ENCODE measurements around the gene EDC3.

Gene EDC3

DNA sequence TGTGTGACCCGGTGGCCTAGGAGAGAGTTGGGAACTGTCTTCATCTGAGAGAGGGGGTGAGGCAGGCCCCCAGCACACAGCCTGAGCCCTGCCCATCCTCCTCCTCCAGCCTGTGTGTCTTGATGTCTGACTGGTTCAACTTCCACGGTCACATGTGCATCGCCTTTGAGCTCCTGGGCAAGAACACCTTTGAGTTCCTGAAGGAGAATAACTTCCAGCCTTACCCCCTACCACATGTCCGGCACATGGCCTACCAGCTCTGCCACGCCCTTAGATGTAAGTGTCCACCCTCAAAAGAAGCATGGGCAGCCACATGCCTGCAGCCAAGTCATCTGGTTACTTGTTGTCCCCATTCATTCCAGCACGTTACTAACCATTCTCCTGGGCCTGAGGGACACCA, 70.1 kb downstream of the EDC3 start:
- DNase-seq (ENCODE audit: low spot score), result peak; percentile 6

GRCh38 chr15:74624020-74624602, 71.7 kb downstream of the EDC3 start:
- no peak for DNase-seq (ENCODE audit: low spot score)

GRCh38 chr15:74622758-74623157, 73.1 kb downstream of the EDC3 start:
- DNase-seq (ENCODE audit: low spot score), result no peak

GRCh38 chr15:74621936-74622335, 73.9 kb downstream of the EDC3 start:
- no peak for DNase-seq (ENCODE audit: low spot score)

DNA sequence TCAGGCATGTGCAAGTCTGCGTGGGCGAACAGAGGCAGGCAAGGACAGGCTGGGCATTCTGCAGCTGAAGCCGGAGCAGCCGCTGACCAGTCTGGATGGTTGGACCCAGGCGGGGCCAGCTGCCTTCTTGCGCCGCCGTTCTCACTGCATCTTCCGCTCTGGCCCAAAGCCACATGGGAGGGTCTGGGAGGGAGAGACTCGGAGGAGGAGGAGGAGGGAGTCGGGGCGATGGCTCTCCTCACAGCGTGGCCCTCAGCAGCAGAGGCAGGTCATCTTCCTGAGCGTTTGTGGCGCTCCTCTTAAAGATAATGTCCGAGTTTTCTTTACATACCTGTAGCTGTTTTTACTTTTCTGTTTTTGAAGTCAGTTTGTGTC, 74.3 kb downstream of the EDC3 start:
- DNase-seq (ENCODE audit: low spot score), result no peak

DNA sequence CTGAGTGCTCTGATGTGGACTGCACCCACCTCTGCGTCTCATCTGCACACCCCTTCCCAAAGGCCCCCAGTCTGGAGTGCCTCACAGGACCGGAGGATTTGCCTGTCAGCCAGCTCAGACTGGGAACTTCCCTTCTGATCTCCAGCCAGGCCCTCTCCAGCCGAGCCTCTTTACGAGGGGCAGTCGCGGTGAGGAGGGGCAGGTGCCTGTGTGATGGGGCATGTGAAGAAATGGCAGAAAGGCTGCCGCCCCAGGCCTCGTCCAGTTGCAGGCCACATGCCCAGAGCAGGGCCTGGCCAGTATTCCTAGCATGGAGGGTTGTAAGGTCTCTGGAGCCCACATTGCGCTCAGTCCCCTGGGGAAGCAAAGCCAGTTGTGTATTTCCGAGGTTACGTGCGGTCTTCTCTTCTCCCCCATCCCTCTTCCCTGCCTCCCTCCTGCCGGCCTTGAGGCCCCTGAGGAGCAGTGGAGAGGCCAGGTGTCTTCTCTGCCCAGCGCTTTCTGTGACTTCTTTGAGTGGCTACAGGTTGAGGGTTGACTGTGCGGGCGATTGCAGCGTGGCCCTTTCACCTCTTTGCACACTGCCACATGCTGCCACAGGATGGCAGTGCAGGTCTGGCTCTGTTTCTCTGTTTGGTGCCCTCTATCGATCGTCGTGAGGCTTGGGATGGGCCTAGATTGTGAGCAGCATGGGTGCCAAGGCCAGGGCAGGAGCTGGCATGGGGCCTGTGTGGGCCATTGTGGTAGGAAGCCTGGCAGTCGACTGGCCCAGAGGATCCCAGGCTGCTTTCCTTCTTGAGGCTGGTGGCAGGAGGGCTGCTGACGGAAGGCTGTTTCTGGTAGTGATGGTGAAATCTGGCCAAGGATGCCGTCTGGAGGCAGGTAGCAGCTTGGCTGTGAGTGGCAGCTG, 74.9 kb downstream of the EDC3 start:
- peak; percentile 97 for DNase-seq (ENCODE audit: low spot score)

- DNase-seq (ENCODE audit: low spot score), result no peak
Measured at GRCh38 chr15:74619916-74620635, 75.7 kb downstream of the EDC3 start.

GRCh38 chr15:74618841-74619596, 76.8 kb downstream of the EDC3 start:
- DNase-seq (ENCODE audit: low spot score), result no peak

GRCh38 chr15:74616996-74617395, 78.8 kb downstream of the EDC3 start:
- no peak for DNase-seq (ENCODE audit: low spot score)

GRCh38 chr15:74616366-74616939, 79.4 kb downstream of the EDC3 start:
- peak; percentile 76 for DNase-seq (ENCODE audit: low spot score)

DNA sequence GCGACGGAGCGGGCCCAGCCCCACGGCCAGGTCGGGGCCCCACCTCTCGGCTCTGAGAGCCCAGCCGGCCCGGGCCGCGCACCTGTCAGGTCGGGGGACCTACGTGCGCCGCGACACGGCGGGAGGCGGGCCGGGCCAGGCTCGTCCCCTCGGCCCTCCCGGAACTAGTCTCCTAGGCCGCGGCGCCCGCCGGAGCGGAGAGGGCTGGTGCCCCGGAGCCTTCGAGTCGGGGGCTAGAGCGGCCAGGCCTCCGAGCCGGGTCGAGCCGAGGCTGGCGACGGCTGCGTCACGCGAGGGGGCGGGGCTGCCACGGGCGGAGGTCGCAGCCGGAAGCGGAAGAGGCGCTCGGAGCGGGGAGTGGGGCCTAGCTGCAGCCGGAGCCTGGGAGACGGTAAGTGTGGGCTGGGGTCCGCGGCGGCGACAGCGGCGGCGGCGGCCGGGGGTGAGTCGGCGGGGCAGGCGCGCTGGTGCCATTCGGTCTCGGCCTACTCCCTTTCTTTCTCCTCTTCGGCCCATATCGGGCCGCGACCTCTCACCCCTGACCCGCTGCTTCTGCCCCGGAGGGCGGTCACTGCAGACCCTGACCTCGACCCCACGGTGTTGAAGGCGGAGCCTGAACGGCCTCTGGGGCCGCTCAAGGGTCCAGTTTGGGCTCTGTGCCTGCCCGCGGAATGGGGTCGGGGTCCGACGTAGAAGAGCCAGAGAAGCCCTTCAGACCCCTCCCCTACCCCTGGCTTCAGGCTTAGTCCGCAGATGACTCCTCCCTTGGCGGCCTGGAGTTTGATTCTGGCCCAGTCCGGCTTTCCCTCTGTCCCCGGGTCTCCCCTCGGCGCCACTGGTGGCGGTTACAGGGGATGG, 80.1 kb downstream of the EDC3 start, which contains the start of gene CLK3:
Gene CLK3, plus strand, starts transcription at position 329 of the 858 bp plus-strand sequence. CDS start 3,361 bp downstream, outside the sequence.
- DNase-seq (ENCODE audit: low spot score), result peak; percentile 99

DNA sequence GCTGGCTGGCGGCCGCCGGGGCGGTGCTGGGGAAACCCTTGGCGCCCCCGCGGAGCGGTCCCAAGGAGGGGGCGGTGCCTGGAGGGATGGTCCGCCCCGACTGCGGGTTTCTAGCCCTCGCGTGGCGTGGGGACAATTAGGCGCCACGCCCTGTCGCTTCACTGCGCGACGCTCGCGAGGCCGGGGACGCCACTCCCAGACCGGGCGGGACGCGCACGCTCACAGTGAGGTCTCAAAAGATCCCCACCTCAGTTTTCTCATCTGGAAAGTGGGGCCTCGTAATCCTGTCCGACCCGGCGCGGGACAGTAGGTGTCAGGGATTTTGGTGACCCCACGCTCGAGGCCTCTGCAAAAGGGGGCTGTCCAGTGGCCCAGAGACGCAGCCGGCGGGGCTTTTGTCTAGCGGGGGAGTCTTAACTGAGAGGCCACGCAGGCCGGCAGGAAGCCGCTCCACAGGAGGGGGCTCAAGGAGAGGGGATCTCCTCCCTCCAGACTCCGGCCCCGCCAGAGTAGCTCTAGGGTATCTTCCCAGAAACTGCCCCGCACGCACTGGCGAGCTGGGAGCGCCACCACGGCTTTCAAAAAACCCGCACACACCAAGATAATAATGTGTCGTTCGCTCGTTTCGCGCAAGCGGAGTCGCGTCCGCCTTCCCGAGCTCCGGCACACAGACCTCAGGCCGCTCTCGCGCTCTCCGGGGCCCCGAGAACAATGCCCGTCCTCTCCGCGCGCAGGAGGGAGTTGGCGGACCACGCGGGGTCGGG, 80.9 kb downstream of the EDC3 start:
- peak; percentile 60 for DNase-seq (ENCODE audit: low spot score)

DNA sequence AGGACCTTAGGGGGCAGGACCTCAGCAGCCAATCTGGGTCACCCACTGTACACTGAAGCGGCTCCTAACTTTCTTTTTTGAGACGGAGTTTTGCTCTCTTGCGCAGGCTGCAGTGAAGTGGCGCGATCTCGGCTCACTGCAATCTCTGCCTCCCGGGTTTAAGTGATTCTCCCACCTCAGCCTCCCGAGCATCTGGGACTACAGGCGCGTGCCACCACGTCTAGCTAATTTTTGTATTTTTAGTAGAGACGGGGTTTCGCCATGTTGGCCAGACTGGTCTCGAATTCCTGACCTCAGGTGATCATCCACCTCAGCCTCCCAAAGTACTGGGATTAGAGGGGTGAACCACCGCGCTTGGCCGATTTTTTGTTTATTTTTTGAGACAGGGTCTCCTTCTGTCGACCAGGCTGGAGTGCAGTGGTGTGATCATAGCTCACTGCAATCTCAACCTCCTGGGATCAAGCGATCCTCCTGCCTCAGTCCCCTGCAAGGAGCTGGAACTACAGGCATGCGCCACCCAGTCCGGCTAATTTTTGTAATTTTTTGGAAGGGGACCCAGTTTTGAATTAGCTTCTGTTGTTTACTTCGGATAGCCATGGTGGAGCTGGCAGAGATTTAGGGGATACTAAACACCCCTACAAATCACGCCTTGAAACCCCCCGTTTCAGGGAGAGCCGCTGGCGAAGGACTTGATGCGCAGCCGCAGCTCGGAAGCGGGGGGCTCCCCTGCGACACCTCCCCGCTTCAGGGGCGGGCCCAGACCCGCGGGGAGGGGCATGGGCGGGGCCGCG, 81.7 kb downstream of the EDC3 start:
- DNase-seq (ENCODE audit: low spot score), result peak; percentile 95

- DNase-seq (ENCODE audit: low spot score), result no peak
Measured at GRCh38 chr15:74613089-74613952, 82.5 kb downstream of the EDC3 start.

- no peak for DNase-seq (ENCODE audit: low spot score)
Measured at GRCh38 chr15:74612677-74613076, 83.1 kb downstream of the EDC3 start.

GRCh38 chr15:74611834-74612233, 84.0 kb downstream of the EDC3 start:
- DNase-seq (ENCODE audit: low spot score), result no peak

- no peak for DNase-seq (ENCODE audit: low spot score)
Measured at GRCh38 chr15:74611341-74611740, 84.5 kb downstream of the EDC3 start.

DNA sequence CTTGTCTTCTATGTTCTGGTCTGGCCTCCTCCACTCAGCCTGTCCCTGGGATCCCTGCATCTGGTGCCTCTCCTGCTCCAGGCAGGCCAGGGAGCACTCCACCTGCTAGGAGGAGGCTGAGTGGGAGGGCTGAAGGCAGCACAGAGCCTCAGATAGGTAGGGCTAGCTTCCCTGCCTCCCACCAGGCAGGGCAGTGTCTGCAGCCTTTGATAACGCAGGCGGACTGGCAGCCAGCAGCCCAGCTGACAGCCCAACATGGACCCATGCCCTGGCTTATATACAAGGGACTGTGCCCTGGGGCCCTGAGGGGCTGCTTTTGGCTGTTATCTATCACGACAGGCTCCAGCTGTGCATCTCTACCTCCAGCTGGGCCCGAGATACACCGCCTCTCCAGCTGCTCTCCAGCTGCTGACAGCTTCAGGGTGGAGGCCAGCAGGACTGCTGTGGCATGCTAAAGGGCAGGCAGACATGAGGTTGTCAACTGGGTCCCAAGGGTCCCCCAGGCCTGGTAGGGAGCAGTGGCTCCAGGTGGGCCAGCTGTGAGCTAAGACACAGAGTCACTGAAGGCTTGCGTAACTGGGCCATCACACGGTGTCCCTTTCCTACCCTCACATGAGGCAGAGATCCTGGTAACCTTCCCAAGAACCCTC, 85.4 kb downstream of the EDC3 start:
- DNase-seq (ENCODE audit: low spot score), result no peak

Measured in HuH-7.5 (cell line).